Chondrocyte (in vitro differentiated cells): ENCODE measurements around the gene DSG3. TPM values are rescaled to one million over a fixed set of nuclear protein-coding genes. Genes with fewer than 3 reads are reported as not detected.
A peak's percentile ranks its signal among the peaks of the same experiment; 100 is the strongest.
"Not testable (repeated sequence)": the region's sequence is repeated elsewhere in the genome, so short reads cannot be mapped to it uniquely, and the experiment has no call there.

Experiments used
- DNase-seq: peaks from one replicate; pipeline ENCODE4 v3.0.0; 2021; ENCODE audit warnings: mixed read lengths, low spot score
- H3K27ac Mint-ChIP-seq: one replicate; pipeline ENCODE4 v1.8.0; 2021; ENCODE audit warnings: mild to moderate bottlenecking, moderate library complexity, mixed read lengths; ENCODE audit not compliant: unreplicated experiment
- H3K27me3 Mint-ChIP-seq: 2 replicates; pipeline ENCODE4 v1.8.0; 2021; ENCODE audit warnings: low read depth, mixed read lengths
- H3K36me3 Mint-ChIP-seq: 2 replicates; pipeline ENCODE4 v1.8.0; 2021; ENCODE audit warnings: low read depth, mixed read lengths
- H3K4me1 Mint-ChIP-seq: 2 replicates; pipeline ENCODE4 v1.8.0; 2021; ENCODE audit warnings: low read depth, mild to moderate bottlenecking, mixed read lengths
- H3K4me3 Mint-ChIP-seq: one replicate; pipeline ENCODE4 v1.8.0; 2021; ENCODE audit warnings: mild to moderate bottlenecking, moderate library complexity, mixed read lengths; ENCODE audit not compliant: unreplicated experiment
- H3K9me3 Mint-ChIP-seq: 2 replicates; pipeline ENCODE4 v1.8.0; 2021; ENCODE audit warnings: low read depth, mixed read lengths
- CTCF ChIP-seq: fragments of 200-600 bp; sonication (generic); IDR thresholded peaks from 2 replicates; pipeline ENCODE4 v1.5.0; 2021; ENCODE audit warnings: antibody characterized with exemption, mild to moderate bottlenecking, moderate library complexity
- total RNA-seq: library from RNA; stranded (reverse); gene quantifications from 3 replicates; pipeline ENCODE4 v1.2.1, GENCODE V29; 2021

DSG3 gene
- total RNA-seq, 1 donor from 2014 or later: not detected

DNA sequence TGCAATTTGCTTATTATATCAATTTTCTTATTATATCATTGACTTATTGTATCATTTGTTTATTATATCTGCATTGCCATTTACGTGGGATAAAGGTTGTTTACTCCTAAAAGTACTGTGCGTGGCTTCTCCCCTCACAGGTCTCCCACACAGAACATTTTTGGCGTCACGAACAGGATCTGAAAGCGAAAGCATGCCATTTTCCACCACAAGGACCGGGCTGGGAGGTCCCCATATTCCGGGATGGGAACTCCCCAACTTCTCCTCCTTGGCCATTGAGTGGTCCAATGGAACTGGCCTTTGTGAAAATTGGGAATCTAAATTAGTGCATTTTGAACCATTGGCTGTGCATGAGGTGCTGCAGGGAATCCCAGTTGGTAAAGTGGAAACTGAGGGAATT, 45.6 kb downstream of the DSG3 start:
- Mint-ChIP-seq H3K27ac (no peak overlapping the region), H3K9me3 (peaks cover 4% of the 10 kb centered on the region), H3K27me3 (no peaks in the 10 kb centered on the region), H3K36me3 (no peaks in the 10 kb centered on the region), H3K4me1 (peaks cover under 1% of the 10 kb centered on the region), H3K4me3 (no peak overlapping the region)
- TF ChIP-seq CTCF: no peak
- no peak for DNase-seq

DNA sequence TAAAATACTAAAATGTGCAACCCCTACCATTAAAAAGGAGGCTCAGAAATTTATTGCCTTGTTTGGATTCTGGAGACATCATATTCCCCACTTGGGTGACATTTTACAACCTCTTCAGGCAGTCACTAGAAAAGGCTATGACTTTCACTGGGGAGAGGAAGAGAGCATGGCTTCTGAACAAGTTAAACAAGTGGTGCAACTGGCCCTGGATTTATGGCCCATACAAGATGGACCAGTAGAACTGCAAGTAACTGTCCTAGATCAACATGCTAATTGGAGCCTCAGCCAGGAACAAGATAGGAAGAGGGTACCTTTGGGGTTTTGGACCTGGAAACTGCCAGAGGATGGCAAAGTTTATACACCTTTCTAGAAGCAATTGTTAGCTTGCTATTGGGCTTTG, 46.4 kb downstream of the DSG3 start:
- Mint-ChIP-seq H3K9me3 (peaks cover 4% of the 10 kb centered on the region), H3K36me3 (no peaks in the 10 kb centered on the region), H3K4me1 (peaks cover 2% of the 10 kb centered on the region), H3K27me3 (no peaks in the 10 kb centered on the region), H3K27ac (no peak overlapping the region), H3K4me3 (no peak overlapping the region)
- no peak for DNase-seq
- TF ChIP-seq CTCF: no peak

GRCh38 chr18:31494705-31495244, 47.2 kb downstream of the DSG3 start:
- H3K36me3 Mint-ChIP-seq, DNase-seq, H3K4me3 Mint-ChIP-seq, H3K4me1 Mint-ChIP-seq, H3K27me3 Mint-ChIP-seq, H3K9me3 Mint-ChIP-seq, H3K27ac Mint-ChIP-seq: not testable (repeated sequence)

- no peak for TF ChIP-seq CTCF
- H3K4me3 Mint-ChIP-seq: peak overlapping the region; percentile 89
- H3K9me3 Mint-ChIP-seq: no peaks in the 10 kb centered on the region
- no peak overlapping the region for H3K27ac Mint-ChIP-seq
- DNase-seq: no peak
- H3K27me3 Mint-ChIP-seq: no peaks in the 10 kb centered on the region
- peaks cover 8% of the 10 kb centered on the region for H3K4me1 Mint-ChIP-seq
- no peaks in the 10 kb centered on the region for H3K36me3 Mint-ChIP-seq
Observed at GRCh38 chr18:31497404-31497835, 49.9 kb downstream of the DSG3 start.

DNA sequence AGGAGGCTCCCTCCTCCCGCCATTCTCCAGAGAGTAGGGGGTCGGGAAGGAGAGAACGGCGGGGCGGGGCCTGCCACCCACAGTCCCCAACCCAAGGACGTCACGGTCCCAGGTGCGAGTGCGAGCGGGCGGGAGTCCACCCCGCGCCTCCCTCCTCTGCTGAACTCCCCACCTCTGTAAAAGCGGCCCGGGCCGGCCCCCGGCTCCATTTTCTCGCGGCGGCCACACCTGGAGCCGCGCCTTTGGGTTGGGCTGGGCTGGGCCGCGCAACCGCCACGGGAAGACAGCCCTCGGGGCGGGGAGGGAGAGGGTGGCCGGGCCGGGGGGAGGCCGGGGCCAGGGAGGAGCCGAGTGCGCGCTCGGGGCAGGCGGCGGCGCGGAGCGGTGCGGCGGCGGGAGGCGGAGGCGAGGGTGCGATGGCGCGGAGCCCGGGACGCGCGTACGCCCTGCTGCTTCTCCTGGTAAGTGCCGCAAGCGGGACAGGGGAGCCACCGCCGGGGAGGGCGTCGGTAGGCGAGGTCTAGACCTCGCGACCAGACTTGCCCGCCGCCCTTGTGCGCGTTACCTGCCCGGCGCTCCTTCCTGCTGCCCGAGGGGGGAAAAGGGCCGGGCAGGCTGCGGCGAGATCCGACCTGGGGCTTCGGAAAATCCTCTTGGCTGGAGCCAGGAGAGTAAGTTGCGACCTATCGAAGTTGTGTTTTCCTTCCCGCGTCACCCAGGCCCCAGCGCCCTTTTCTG, 50.5 kb downstream of the DSG3 start, which contains the start of gene DSG2:
DSG2 (plus strand) TSS at position 342 of the 738 bp plus-strand sequence; CDS start at position 417, 75 bp downstream.
- no peak for TF ChIP-seq CTCF
- Mint-ChIP-seq H3K9me3 (no peaks in the 10 kb centered on the region), H3K36me3 (no peaks in the 10 kb centered on the region), H3K4me3 (peak within 1 kb of the TSS; percentile 89), H3K27ac (peak within 1 kb of the TSS; percentile 53), H3K4me1 (peaks cover 8% of the 10 kb centered on the region), H3K27me3 (no peaks in the 10 kb centered on the region)
- DNase-seq: no peak
